ENCODE results near the gene TAF4. TPM values are rescaled to one million over a fixed set of nuclear protein-coding genes. Genes with fewer than 3 reads are reported as not detected.

The TAF4 gene
- total RNA-seq, 1 donor from 2014 or later = 17.6 TPM

DNA sequence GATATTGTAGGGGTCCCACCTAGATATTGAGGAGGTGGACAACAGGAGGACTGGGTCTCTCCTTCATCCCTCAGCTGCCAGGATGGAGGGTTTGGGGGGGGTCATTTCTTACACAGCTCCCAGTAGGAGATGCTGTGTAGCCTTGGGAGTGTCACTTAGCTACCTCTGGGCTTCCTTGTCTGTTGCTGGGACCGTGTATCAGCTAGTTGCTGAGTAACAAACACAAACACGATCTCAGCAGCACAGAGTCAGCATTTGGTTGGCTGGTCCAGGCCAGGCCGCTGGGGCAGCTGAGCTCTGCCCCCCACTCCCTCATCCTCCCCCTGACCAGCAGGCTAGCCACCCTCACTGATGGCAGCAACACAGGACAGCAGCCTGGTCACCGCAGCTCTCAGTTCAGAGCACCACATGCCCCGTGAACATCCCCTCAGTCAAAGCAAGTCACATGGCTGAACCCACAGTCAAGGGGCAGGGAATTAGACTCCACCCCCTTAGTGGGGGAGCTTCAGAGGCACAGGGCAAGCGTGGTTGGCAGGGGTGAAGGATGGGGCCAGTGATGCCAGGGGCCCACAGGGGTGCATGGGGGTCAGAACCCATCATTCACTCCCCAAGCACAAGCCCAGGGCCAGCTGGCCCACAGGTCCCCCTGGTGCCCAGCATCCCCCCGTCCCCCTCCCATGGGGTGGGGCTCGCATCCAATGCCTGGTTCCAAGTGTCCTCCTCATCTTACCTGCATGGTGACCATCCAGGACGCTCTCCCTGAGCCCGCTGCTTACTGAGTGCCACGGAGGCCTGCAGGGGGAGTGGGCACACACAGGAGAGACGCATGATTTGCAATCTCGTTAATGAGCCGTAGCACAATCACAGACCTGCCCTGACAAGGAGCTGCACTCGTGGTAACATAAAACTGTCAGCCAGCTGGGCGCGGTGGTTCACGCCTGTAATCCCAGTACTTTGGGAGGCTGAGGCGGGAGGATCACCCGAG is 112.4 kb downstream of the TAF4 start:
- DNase-seq (peak; percentile 19), ATAC-seq (no peak)
- Histone ChIP-seq H3K4me1 (no peaks in the 10 kb centered on the region), H3K36me3 (no peaks in the 10 kb centered on the region), H3K9me3 (no peaks in the 10 kb centered on the region), H3K4me3 (no peak overlapping the region), H3K27me3 (ENCODE audit: low read depth) (peaks cover 28% of the 10 kb centered on the region), H3K27ac (no peak overlapping the region)
- TF ChIP-seq, protein P1, sequence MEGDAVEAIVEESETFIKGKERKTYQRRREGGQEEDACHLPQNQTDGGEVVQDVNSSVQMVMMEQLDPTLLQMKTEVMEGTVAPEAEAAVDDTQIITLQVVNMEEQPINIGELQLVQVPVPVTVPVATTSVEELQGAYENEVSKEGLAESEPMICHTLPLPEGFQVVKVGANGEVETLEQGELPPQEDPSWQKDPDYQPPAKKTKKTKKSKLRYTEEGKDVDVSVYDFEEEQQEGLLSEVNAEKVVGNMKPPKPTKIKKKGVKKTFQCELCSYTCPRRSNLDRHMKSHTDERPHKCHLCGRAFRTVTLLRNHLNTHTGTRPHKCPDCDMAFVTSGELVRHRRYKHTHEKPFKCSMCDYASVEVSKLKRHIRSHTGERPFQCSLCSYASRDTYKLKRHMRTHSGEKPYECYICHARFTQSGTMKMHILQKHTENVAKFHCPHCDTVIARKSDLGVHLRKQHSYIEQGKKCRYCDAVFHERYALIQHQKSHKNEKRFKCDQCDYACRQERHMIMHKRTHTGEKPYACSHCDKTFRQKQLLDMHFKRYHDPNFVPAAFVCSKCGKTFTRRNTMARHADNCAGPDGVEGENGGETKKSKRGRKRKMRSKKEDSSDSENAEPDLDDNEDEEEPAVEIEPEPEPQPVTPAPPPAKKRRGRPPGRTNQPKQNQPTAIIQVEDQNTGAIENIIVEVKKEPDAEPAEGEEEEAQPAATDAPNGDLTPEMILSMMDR (IDR thresholded peaks at IDR 0.05) = no peak
- intact Hi-C loops (cut with DNase I) = no loop called here

DNA sequence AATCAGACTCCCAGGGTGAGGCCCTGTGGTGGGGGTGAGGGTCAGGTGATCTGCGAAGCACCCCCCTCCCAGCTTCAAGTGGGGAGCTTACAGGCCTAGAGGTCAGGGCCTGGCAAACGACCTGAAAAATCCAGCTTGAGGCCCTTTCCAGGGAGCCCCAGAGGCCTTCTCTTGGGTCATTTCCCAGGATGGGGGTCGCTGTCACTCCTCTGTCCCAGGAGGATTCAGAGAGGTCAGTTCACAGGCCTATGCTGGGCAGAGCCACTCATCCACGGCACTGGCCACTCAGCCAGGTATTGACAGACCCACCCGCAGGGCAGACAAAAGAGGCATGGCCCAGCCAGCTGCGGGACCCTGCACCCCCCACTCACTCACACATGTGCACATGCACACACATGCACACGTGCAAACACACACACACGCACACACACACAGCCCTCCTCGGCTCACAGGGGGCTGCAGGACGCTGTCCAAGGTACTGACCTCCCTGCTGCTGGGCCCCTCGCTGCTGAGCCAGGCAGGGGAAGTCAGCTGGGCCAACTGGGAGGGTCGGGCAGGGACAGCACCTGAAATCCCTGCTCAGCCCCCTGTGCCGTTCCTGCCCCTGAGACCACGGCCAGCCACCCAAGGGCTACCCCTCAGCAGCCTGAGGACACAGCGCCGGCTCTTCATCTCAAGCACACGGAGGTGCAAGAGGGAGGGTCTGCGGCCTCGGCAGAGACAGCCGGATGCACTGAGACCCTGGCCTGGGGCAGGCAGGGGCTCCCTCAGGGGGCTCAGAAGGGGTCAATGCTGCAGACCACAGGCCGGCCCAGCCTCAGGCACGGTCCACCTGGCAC is 113.8 kb downstream of the TAF4 start:
- peak; percentile 28 for DNase-seq
- H3K27ac ChIP-seq = no peak overlapping the region
- intact Hi-C loops (cut with DNase I) = no loop called here
- ATAC-seq = no peak
- no peaks in the 10 kb centered on the region for H3K9me3 ChIP-seq
- TF ChIP-seq, protein P1 (IDR thresholded peaks at IDR 0.05) = no peak
- H3K4me3 ChIP-seq = no peak overlapping the region
- H3K36me3 ChIP-seq = no peaks in the 10 kb centered on the region
- H3K4me1 ChIP-seq = no peaks in the 10 kb centered on the region
- peaks cover 28% of the 10 kb centered on the region for H3K27me3 ChIP-seq (ENCODE audit: low read depth)

DNA sequence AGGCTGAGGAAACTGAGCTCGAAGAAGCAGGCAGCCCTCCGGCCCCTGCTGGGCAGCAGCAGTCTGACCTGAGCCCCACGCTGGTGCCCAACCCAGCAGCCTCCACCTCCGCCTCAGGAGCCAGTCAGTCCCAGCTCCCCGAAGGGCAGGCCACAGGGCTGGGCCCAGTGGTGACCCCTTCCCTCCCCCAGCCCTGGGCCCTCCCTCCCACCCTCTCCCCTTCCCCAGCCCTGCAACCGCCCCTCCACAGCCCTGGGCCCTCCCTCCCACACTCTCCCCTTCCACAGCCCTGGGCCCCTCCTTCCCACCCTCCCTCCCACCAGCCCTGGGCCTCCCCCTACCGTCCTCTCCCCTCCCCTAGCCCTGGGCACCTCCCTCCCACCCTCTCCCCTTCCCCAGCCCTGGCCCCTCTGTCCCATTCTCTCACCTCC is 115.0 kb downstream of the TAF4 start:
- DNase-seq (no peak), ATAC-seq (no peak)
- H3K27ac ChIP-seq = no peak overlapping the region
- H3K36me3 ChIP-seq = no peaks in the 10 kb centered on the region
- intact Hi-C loops (cut with DNase I) = no loop called here
- peaks cover 28% of the 10 kb centered on the region for H3K27me3 ChIP-seq (ENCODE audit: low read depth)
- no peak overlapping the region for H3K4me3 ChIP-seq
- H3K9me3 ChIP-seq = no peaks in the 10 kb centered on the region
- H3K4me1 ChIP-seq = no peaks in the 10 kb centered on the region
- TF ChIP-seq, protein P1 (IDR thresholded peaks at IDR 0.05) = no peak

DNA sequence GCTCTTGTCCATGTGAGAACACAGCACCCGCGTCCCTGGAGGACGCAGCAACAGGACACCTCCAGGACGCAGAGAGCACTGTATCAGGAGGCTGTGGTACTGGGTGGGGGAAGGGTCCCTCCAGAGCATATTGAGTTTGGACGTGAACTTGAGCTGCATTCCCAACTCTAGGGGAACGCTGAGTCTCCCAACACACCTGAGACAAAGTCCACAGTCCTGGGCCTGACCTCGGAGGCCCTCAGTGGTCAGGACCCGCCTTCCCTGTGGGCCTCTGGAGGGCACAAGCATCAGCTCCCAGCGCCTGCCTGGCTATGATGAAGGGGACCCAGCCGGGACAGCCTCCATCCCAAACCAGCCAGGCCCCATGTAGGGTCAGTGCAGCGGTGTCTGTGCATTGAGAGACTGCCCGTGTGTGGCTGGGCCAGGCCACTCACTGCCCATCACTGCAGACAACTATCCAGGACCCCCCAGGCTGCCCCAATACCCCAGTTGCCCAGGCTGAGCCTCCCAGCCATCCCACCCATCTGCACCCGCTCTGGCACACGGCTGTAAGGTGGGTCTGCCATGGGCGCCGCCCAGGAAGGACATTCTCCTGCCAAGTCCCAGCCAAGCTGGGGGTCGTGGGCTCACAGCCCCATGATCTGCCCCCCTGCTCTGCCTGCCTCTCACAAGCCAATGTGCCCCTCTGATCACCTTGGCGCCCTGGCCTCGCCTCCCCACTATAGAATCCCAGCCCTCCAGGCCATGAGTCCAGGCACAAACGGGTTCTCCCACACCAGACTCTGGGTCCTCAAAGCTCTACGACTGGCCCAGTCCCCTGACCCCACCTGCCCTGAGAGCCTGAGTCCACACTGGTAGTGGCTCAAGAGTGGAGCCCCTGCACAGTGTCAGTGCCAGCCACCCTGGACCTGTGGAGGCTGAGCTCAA is 115.7 kb downstream of the TAF4 start:
- intact Hi-C loops (cut with DNase I) = no loop called here
- Histone ChIP-seq H3K4me3 (no peak overlapping the region), H3K27ac (no peak overlapping the region), H3K9me3 (no peaks in the 10 kb centered on the region), H3K27me3 (ENCODE audit: low read depth) (peaks cover 27% of the 10 kb centered on the region), H3K4me1 (no peaks in the 10 kb centered on the region), H3K36me3 (no peaks in the 10 kb centered on the region)
- ATAC-seq (peak in 1 of 2 donors; percentile 48), DNase-seq (peak; percentile 32)
- TF ChIP-seq, protein P1 (IDR thresholded peaks at IDR 0.05) = no peak

DNA sequence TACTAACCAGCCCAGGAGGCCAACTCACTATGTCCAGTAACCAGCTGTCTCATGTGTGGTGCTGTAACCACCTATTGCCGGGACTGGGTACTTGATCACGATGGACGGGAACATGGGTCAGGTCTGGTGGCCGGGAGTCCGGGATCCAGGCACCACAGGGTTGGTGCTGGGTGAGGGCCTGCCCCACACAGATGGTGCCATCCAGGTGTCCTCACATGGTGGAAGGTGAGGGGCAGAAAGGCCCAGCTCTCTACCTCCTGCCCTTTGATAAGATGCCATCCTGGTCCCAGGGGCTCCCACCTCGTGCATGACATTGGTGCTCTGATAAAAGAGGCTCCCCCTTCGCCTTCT is 116.3 kb downstream of the TAF4 start:
- ATAC-seq (peak in 1 of 2 donors; percentile 15), DNase-seq (peak; percentile 14)
- intact Hi-C loops (cut with DNase I) = no loop called here
- Histone ChIP-seq H3K9me3 (no peaks in the 10 kb centered on the region), H3K4me1 (no peaks in the 10 kb centered on the region), H3K4me3 (no peak overlapping the region), H3K27ac (no peak overlapping the region), H3K27me3 (ENCODE audit: low read depth) (peaks cover 21% of the 10 kb centered on the region), H3K36me3 (no peaks in the 10 kb centered on the region)
- TF ChIP-seq, protein P1 (IDR thresholded peaks at IDR 0.05) = no peak

All from lower lobe of right lung (tissue), 2 donors.